ENCODE data around the gene GLIPR2. TPM values are rescaled to one million over a fixed set of nuclear protein-coding genes. Genes with fewer than 3 reads are reported as not detected.

The GLIPR2 gene
- polyA plus RNA-seq, 1 experiment: 26.3 TPM

GRCh38 chr9:36119476-36119875 is 17.1 kb upstream of the GLIPR2 start:
- ChIA-PET CTCF (interaction anchor here (0.6 to 1.1 kb wide), 3 partner anchors 31 to 111 kb away, joined by 3 read pairs; no protein-coding TSS in a partner anchor), POLR2A (no interaction called here)
- peaks cover 21% of the 10 kb centered on the region for H3K36me3 ChIP-seq (ENCODE audit: control insufficient read depth, insufficient read depth, low read length)
- no peaks in the 10 kb centered on the region for H3K27me3 ChIP-seq (ENCODE audit: control insufficient read depth, insufficient read depth, low read length)
- no peak for TF ChIP-seq CTCF (IDR thresholded peaks at IDR 0.05; ENCODE audit: insufficient read depth, low read depth, low read length)
- DNase-seq (ENCODE audit: low read depth): no peak
- H3K4me3 ChIP-seq (ENCODE audit: low read depth, low read length): no peak overlapping the region

GRCh38 chr9:36120705-36121104 is 15.8 kb upstream of the GLIPR2 start:
- ChIA-PET POLR2A (no interaction called here), CTCF (no interaction called here)
- TF ChIP-seq CTCF (IDR thresholded peaks at IDR 0.05; ENCODE audit: insufficient read depth, low read depth, low read length): no peak
- Histone ChIP-seq H3K36me3 (ENCODE audit: control insufficient read depth, insufficient read depth, low read length) (peaks cover 26% of the 10 kb centered on the region), H3K27me3 (ENCODE audit: control insufficient read depth, insufficient read depth, low read length) (no peaks in the 10 kb centered on the region), H3K4me3 (ENCODE audit: low read depth, low read length) (no peak overlapping the region)
- DNase-seq (ENCODE audit: low read depth): no peak

- Histone ChIP-seq H3K27me3 (ENCODE audit: control insufficient read depth, insufficient read depth, low read length) (no peaks in the 10 kb centered on the region), H3K36me3 (ENCODE audit: control insufficient read depth, insufficient read depth, low read length) (peaks cover 26% of the 10 kb centered on the region), H3K4me3 (ENCODE audit: low read depth, low read length) (no peak overlapping the region)
- TF ChIP-seq CTCF (IDR thresholded peaks at IDR 0.05; ENCODE audit: insufficient read depth, low read depth, low read length): no peak
- ChIA-PET CTCF (interaction anchor here (1.4 kb wide), 1 partner anchor 45 kb away, joined by 4 read pairs; no protein-coding TSS in a partner anchor), POLR2A (no interaction called here)
- DNase-seq (ENCODE audit: low read depth): no peak
Measured at GRCh38 chr9:36121971-36122370, 14.6 kb upstream of the GLIPR2 start.

GRCh38 chr9:36123515-36123914 is 13.0 kb upstream of the GLIPR2 start:
- CTCF ChIA-PET: interaction anchor here (0.6 to 1.0 kb wide), 3 partner anchors 11 to 217 kb away, joined by 3 to 4 read pairs (median 3); partner anchors contain the start of gene HRCT1
- no peaks in the 10 kb centered on the region for H3K27me3 ChIP-seq (ENCODE audit: control insufficient read depth, insufficient read depth, low read length)
- H3K4me3 ChIP-seq (ENCODE audit: low read depth, low read length): no peak overlapping the region
- POLR2A ChIA-PET: interaction anchor here (0.6 kb wide), 1 partner anchor 71 kb away, joined by 4 read pairs; no protein-coding TSS in a partner anchor
- H3K36me3 ChIP-seq (ENCODE audit: control insufficient read depth, insufficient read depth, low read length): peaks cover 24% of the 10 kb centered on the region
- no peak for DNase-seq (ENCODE audit: low read depth)
- TF ChIP-seq CTCF (IDR thresholded peaks at IDR 0.05; ENCODE audit: insufficient read depth, low read depth, low read length): no peak

GRCh38 chr9:36125062-36125855 is 11.3 kb upstream of the GLIPR2 start:
- Histone ChIP-seq H3K36me3 (ENCODE audit: control insufficient read depth, insufficient read depth, low read length) (peaks cover 19% of the 10 kb centered on the region), H3K27me3 (ENCODE audit: control insufficient read depth, insufficient read depth, low read length) (no peaks in the 10 kb centered on the region), H3K4me3 (ENCODE audit: low read depth, low read length) (no peak overlapping the region)
- DNase-seq (ENCODE audit: low read depth): no peak
- ChIA-PET POLR2A (no interaction called here), CTCF (no interaction called here)
- TF ChIP-seq CTCF (IDR thresholded peaks at IDR 0.05; ENCODE audit: insufficient read depth, low read depth, low read length): no peak

Measured in BJ (cell line).